K562 (cell line): ENCODE results near the gene ATXN7L2. TPM values are rescaled to one million over a fixed set of nuclear protein-coding genes. Genes with fewer than 3 reads are reported as not detected.

Experiments used
- ATAC-seq: fragments of 200-7000 bp; cut with Tn5 transposase; 3 replicates; pipeline ENCODE4 v1.9.1; 2020; ENCODE audit warnings: moderate library complexity
- BruUV-seq: library from RNA; stranded (reverse); fragments of 400-500 nt; replicated peaks from 2 replicates; lab custom pipeline; 2021; lab: Mats Ljungman, UMichigan
- CTCF ChIA-PET: fragments of 300-600 bp; formaldehyde crosslinking; extraction: SDS; loops from one replicate; lab custom pipeline; 2021; ENCODE audit warnings: low intra/inter-chr PET ratio; lab: Yijun Ruan, JAX
- POLR2A ChIA-PET: fragments of 300-600, 350-650 bp; sonication (Branson Sonifier 250); formaldehyde crosslinking; extraction: SDS; loops from one replicate; lab custom pipeline; 2021; ENCODE audit warnings: antibody characterized with exemption, inconsistent platforms; lab: Yijun Ruan, JAX
- DNase-seq, 4 experiments: peaks; one replicate each; pipeline versions ENCODE4 v3.0.0 to v3.0.0-alpha.2; 2011 to 2018; ENCODE audit warnings: low spot score in 3 of 4, mixed read lengths in 3 of 4; ENCODE audit errors: extremely low read depth in 1 of 4
- FAIRE-seq: peaks from 2 replicates; lab custom pipeline; 2011; peaks lifted over from hg19 to GRCh38; lab: Jason Lieb, UNC
- H2AFZ ChIP-seq: 2 replicates; pipeline ENCODE4 v1.6.0; 2011; ENCODE audit warnings: low read depth, low read length, control low read depth, inconsistent platforms
- H3K27ac ChIP-seq: fragments of 200-600 bp; 3 replicates; pipeline ENCODE4 v1.8.0; 2011; ENCODE audit warnings: low read depth, mild to moderate bottlenecking, control low read depth, inconsistent platforms, low read length, moderate library complexity, mixed read lengths; ENCODE audit errors: extremely low read depth
- H3K27me3 ChIP-seq, 2 experiments: fragments of 300-600 bp in 1 of 2; 2 replicates in 1 of 2; 3 replicates in 1 of 2; pipeline versions ENCODE4 v1.6.0 to v1.8.0; 2011; ENCODE audit warnings: inconsistent platforms in 2 of 2, low read length in 2 of 2, mild to moderate bottlenecking in 1 of 2, mixed read lengths in 1 of 2, moderate library complexity in 1 of 2; ENCODE audit not compliant: control insufficient read depth in 2 of 2, insufficient read depth in 2 of 2
- H3K36me3 ChIP-seq: fragments of 300-600 bp; 3 replicates; pipeline ENCODE4 v1.8.0; 2011; ENCODE audit warnings: mild to moderate bottlenecking, low read length, inconsistent platforms; ENCODE audit not compliant: control insufficient read depth, insufficient read depth
- H3K4me1 ChIP-seq, 2 experiments: fragments of 200-600 bp in 1 of 2; replicated peaks in 1 of 2; 2 replicates in 1 of 2; 3 replicates in 1 of 2; pipeline versions ENCODE4 v1.5.1 to v1.8.0; 2011; ENCODE audit warnings: inconsistent platforms in 2 of 2, low read length in 2 of 2, mild to moderate bottlenecking in 1 of 2, mixed read lengths in 1 of 2, moderate library complexity in 1 of 2; ENCODE audit not compliant: control insufficient read depth in 2 of 2, insufficient read depth in 2 of 2
- H3K4me2 ChIP-seq: 2 replicates; pipeline ENCODE4 v1.6.1; 2011; ENCODE audit warnings: low read length, control low read depth, inconsistent platforms, mixed read lengths; ENCODE audit not compliant: insufficient read depth
- H3K4me3 ChIP-seq: fragments of 200-600 bp; sonication (generic), shearing (Covaris generic); 2 replicates; pipeline ENCODE4 v1.5.1; 2016; ENCODE audit warnings: control low read depth, inconsistent platforms
- H3K79me2 ChIP-seq: fragments of 200-600 bp; 3 replicates; pipeline ENCODE4 v1.8.0; 2011; ENCODE audit warnings: low read length, inconsistent platforms; ENCODE audit not compliant: control insufficient read depth, insufficient read depth
- H3K9ac ChIP-seq, 2 experiments: 2 replicates each; pipeline versions ENCODE4 v1.6.0 to v1.6.1; 2011; ENCODE audit warnings: low read depth in 2 of 2, low read length in 2 of 2, control low read depth in 1 of 2, inconsistent platforms in 1 of 2, mild to moderate bottlenecking in 1 of 2, mixed read lengths in 1 of 2; ENCODE audit not compliant: insufficient read depth in 1 of 2
- H3K9me1 ChIP-seq: one replicate; pipeline ENCODE4 v1.6.0; 2011; ENCODE audit warnings: inconsistent platforms, mild to moderate bottlenecking, low read length, moderate library complexity; ENCODE audit not compliant: control insufficient read depth, insufficient read depth
- H3K9me3 ChIP-seq: replicated peaks from 2 replicates; pipeline ENCODE4 v1.5.1; 2011; ENCODE audit warnings: low read depth, low read length, inconsistent platforms; ENCODE audit not compliant: control insufficient read depth, insufficient read depth
- H4K20me1 ChIP-seq: replicated peaks from 2 replicates; pipeline ENCODE4 v1.6.1; 2011; ENCODE audit warnings: low read length, inconsistent platforms, mixed read lengths; ENCODE audit not compliant: control insufficient read depth, insufficient read depth
- CTBP1 ChIP-seq: fragments of 450-650 bp; IDR thresholded peaks from 2 replicates; pipeline ENCODE4 v1.6.1; 2016; ENCODE audit warnings: borderline replicate concordance
- ELK3 ChIP-seq: fragments of 450-650 bp; formaldehyde crosslinking; IDR thresholded peaks from 2 replicates; pipeline ENCODE4 v1.4.0; 2020; ENCODE audit warnings: mild to moderate bottlenecking
- KLF13 ChIP-seq: fragments of 450-650 bp; IDR thresholded peaks from 2 replicates; pipeline ENCODE4 v1.6.1; 2016; ENCODE audit warnings: missing genetic modification characterization, low read depth, mild to moderate bottlenecking, missing compliant biosample characterization, moderate library complexity, borderline replicate concordance
- MAX ChIP-seq: sonication (generic); formaldehyde crosslinking; IDR thresholded peaks from 2 replicates; pipeline ENCODE4 v1.9.0; 2022; ENCODE audit warnings: mild to moderate bottlenecking, missing genetic modification reagents
- NFE2 ChIP-seq: IDR thresholded peaks from 2 replicates; pipeline ENCODE4 v1.6.1; 2014; ENCODE audit warnings: antibody characterized with exemption, low read depth
- ZHX1 ChIP-seq: fragments of 150-350 bp; conservative IDR thresholded peaks from 2 replicates; pipeline ENCODE4 v1.6.1; 2014; ENCODE audit warnings: low read length
- ZNF184 ChIP-seq: sonication (generic); formaldehyde crosslinking; IDR thresholded peaks from 2 replicates; pipeline ENCODE4 v1.5.0; 2020; ENCODE audit warnings: missing genetic modification reagents
- WGBS: fragments of 100-300 bp; shearing (Covaris generic); methylation state at CpG from one replicate; pipeline ENCODE4 v1.1.6; 2016; ENCODE audit warnings: low coverage, mixed read lengths; ENCODE audit not compliant: insufficient coverage; ENCODE audit errors: missing lambda C conversion rate; 5-methylcytosine and 5-hydroxymethylcytosine counted together
- in situ Hi-C: fragments of 300-500 bp; cut with MboI; formaldehyde crosslinking; loops from 4 replicates; pipeline ENCODE4 v1.15.0; 2018; ENCODE audit warnings: inconsistent platforms, mixed read lengths
- intact Hi-C: fragments of 100-400 bp; cut with micrococcal nuclease; formaldehyde crosslinking; loops from 2 replicates; pipeline ENCODE4 v1.14.2; 2022
- polyA plus RNA-seq, 8 experiments: library from polyadenylated mRNA; depleted of rRNA in 4 of 8; stranded (reverse) in 5 of 8; unstranded in 3 of 8; fragments of >200 nt; fragmentation: Nextera tagmentation in 2 of 8; fragmentation: Illumina TruSeq in 1 of 8; extraction: Ambion mirVana in 2 of 8; extraction: Trizol in 1 of 8; gene quantifications; 2 replicates each; pipeline versions ENCODE4 v1.2.1 to v1.2.3, GENCODE V29; 2011 to 2014; ENCODE audit warnings: inconsistent platforms in 1 of 8, missing spikeins in 1 of 8
- total RNA-seq, 7 experiments: library from RNA; depleted of rRNA in 6 of 7; stranded (reverse); fragments of >200 nt in 6 of 7; fragmentation: Illumina TruSeq in 2 of 7; extraction: Trizol in 2 of 7; gene quantifications; 2 replicates each; pipeline versions ENCODE4 v1.2.1 to v1.2.3, GENCODE V29; 2011 to 2021; ENCODE audit warnings: low replicate concordance in 1 of 7

The ATXN7L2 gene
- total and polyA plus RNA-seq, 9 of the 15 experiments (the other 6 are each of a cell fraction or from before 2014, with no cell fraction given) = 0.21 to 10.4 (median 5.8) TPM

- no peak for TF ChIP-seq CTBP1
- no peak for TF ChIP-seq ZNF184 (CRISPR knock-in tag)
- TF ChIP-seq KLF13 (tag) = no peak
- TF ChIP-seq NFE2 = peak; percentile 25; the same call in 1 of the 2 replicates
- TF ChIP-seq ELK3 (CRISPR knock-in tag) = no peak
- no peak for TF ChIP-seq ZHX1
- TF ChIP-seq, all 486 proteins: peak for 10
These were observed 6.9 kb upstream of the ATXN7L2 start (continued) for GRCh38 chr1:109476825-109477224.

GRCh38 chr1:109477821-109478220, 5.9 kb upstream of the ATXN7L2 start:
- H3K9me1 ChIP-seq = no peaks in the 10 kb centered on the region
- in situ Hi-C loops = no loop called here
- peaks cover 7 to 11% of the 10 kb centered on the region in 2 experiments; a peak in 4 of 5 replicates for H3K4me1 ChIP-seq
- no peaks in the 10 kb centered on the region for H3K36me3 ChIP-seq
- BruUV-seq = no TSS peak
- H3K4me2 ChIP-seq = no peak overlapping the region
- H3K4me3 ChIP-seq = no peak overlapping the region
- H4K20me1 ChIP-seq = 0 out of 2 replicates have a peak, but pooled peaks cover 4% of the 10 kb centered on the region
- no peaks in the 10 kb centered on the region for H3K79me2 ChIP-seq
- FAIRE-seq (no peak), ATAC-seq (peak; percentile 57), DNase-seq (peak in 2 of 4 experiments; percentile 39 to 40)
- POLR2A ChIA-PET = interaction anchor here (0.5 to 1.1 kb wide), 3 partner anchors 9 to 125 kb away, joined by 3 to 4 read pairs (median 4); no protein-coding TSS in a partner anchor
- H3K9me3 ChIP-seq = no peaks in the 10 kb centered on the region
- 4% methylated on average over 6 of the region's 6 CpGs for WGBS
- intact Hi-C loops = no loop called here
- no peak overlapping the region for H3K27ac ChIP-seq
- H3K9ac ChIP-seq = 0 out of 4 replicates have a peak overlapping the region, but pooled peaks of 1 of the 2 experiments have one; percentile 10
- peaks cover 49 to 82% of the 10 kb centered on the region in 2 experiments for H3K27me3 ChIP-seq
- CTCF ChIA-PET = no interaction called here
- H2AFZ ChIP-seq = no peak overlapping the region; the same call in 1 of the 2 replicates
- 0 out of 2 replicates have a peak, but pooled peaks have one; percentile 10 for TF ChIP-seq MAX (CRISPR knock-in tag)
